Loucy (cell line): ENCODE data around the gene FIS1.

ENCODE experiments used
- H2AFZ ChIP-seq: fragments of 200-600 bp; sonication (generic); 2 replicates; pipeline ENCODE4 v1.6.0; 2016; ENCODE audit warnings: antibody characterized with exemption, mild to moderate bottlenecking, low read length, moderate library complexity
- H3F3A ChIP-seq: fragments of 200-600 bp; 2 replicates; pipeline ENCODE4 v1.6.0; 2016; ENCODE audit warnings: antibody characterized with exemption, low read depth, mild to moderate bottlenecking
- H3K27me3 ChIP-seq: fragments of 200-600 bp; sonication (generic); 2 replicates; pipeline ENCODE4 v1.6.1; 2014; ENCODE audit warnings: low read length, mild to moderate bottlenecking; ENCODE audit not compliant: insufficient read depth, poor library complexity, severe bottlenecking
- H3K36me3 ChIP-seq: fragments of 200-600 bp; sonication (generic); 2 replicates; pipeline ENCODE4 v1.6.1; 2016; ENCODE audit warnings: low read length; ENCODE audit not compliant: insufficient read depth
- H3K4me1 ChIP-seq: fragments of 200-600 bp; sonication (generic); 2 replicates; pipeline ENCODE4 v1.5.1; 2014; ENCODE audit warnings: low read length, mild to moderate bottlenecking; ENCODE audit not compliant: insufficient read depth, poor library complexity, severe bottlenecking
- H3K4me2 ChIP-seq: fragments of 200-600 bp; sonication (generic); 2 replicates; pipeline ENCODE4 v1.6.0; 2014; ENCODE audit warnings: antibody characterized with exemption, low read length, low read depth, mild to moderate bottlenecking; ENCODE audit not compliant: poor library complexity, severe bottlenecking
- H3K4me3 ChIP-seq: fragments of 200-600 bp; sonication (generic); 2 replicates; pipeline ENCODE4 v1.5.1; 2014; ENCODE audit warnings: low read length, mild to moderate bottlenecking, mixed read lengths; ENCODE audit not compliant: poor library complexity, severe bottlenecking
- H3K79me2 ChIP-seq: fragments of 200-600 bp; sonication (generic); 2 replicates; pipeline ENCODE4 v1.6.1; 2014; ENCODE audit warnings: low read length; ENCODE audit not compliant: insufficient read depth
- H3K9ac ChIP-seq: fragments of 200-600 bp; sonication (generic); 2 replicates; pipeline ENCODE4 v1.6.0; 2014; ENCODE audit warnings: mild to moderate bottlenecking, low read depth, low read length, moderate library complexity; ENCODE audit not compliant: poor library complexity, severe bottlenecking
- H3K9me2 ChIP-seq: fragments of 200-600 bp; sonication (generic); replicated peaks from 2 replicates; pipeline ENCODE4 v1.6.1; 2016; ENCODE audit warnings: low read depth, low read length, mixed read lengths
- H3K9me3 ChIP-seq: fragments of 200-600 bp; sonication (generic); 2 replicates; pipeline ENCODE4 v1.6.1; 2014; ENCODE audit warnings: mild to moderate bottlenecking, antibody characterized with exemption, low read length, low read depth; ENCODE audit not compliant: insufficient read depth
- H4K20me1 ChIP-seq: fragments of 200-600 bp; sonication (generic); 2 replicates; pipeline ENCODE4 v1.6.0; 2014; ENCODE audit warnings: antibody characterized with exemption, low read length, mild to moderate bottlenecking; ENCODE audit not compliant: insufficient read depth, poor library complexity, severe bottlenecking
- CTCF ChIP-seq: fragments of 200-600 bp; sonication (generic); conservative IDR thresholded peaks from 2 replicates; pipeline ENCODE4 v1.5.1; 2014; ENCODE audit warnings: mild to moderate bottlenecking, antibody characterized with exemption, low read length
- EZH2phosphoT487 ChIP-seq: fragments of 200-600 bp; IDR thresholded peaks from 2 replicates; pipeline ENCODE4 v1.6.1; 2018; ENCODE audit warnings: antibody characterized with exemption, mild to moderate bottlenecking, moderate library complexity, borderline replicate concordance

Gene FIS1

DNA sequence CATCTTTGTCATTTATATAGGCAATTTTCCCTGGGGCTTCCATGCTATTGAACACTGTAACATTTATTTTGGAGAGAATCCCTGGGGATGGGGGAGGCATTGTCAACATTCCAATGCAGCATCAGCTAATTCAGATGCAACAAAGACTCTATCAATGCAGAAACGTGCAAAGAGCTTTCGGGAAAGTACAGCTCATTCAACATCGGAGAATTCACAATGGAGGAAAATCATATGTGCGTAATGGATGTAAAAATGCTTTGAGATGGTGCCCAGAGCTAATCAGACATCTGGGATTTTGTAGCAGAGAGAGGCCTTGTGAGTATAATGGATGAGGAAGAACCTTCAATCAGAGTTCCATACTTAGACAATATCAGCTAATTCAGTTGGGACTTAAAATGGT lies 28.3 kb upstream of the FIS1 start:
- no peaks in the 10 kb centered on the region for H3K9me3 ChIP-seq

GRCh38 chr7:101271021-101271420 lies 26.1 kb upstream of the FIS1 start:
- Histone ChIP-seq H3K9me3 (no peaks in the 10 kb centered on the region), H3K9ac (no peak overlapping the region), H3K4me3 (no peak overlapping the region), H3K4me2 (no peak overlapping the region), H3K79me2 (no peaks in the 10 kb centered on the region), H3F3A (no peaks in the 10 kb centered on the region), H3K4me1 (no peaks in the 10 kb centered on the region), H4K20me1 (no peaks in the 10 kb centered on the region), H3K9me2 (no peaks in the 10 kb centered on the region), H3K36me3 (no peaks in the 10 kb centered on the region), H2AFZ (no peak overlapping the region), H3K27me3 (no peaks in the 10 kb centered on the region)
- no peak for TF ChIP-seq CTCF

More for the DNA sequence above, 28.3 kb upstream of the FIS1 start:
- H2AFZ ChIP-seq, result no peak overlapping the region
- H3F3A ChIP-seq, result no peaks in the 10 kb centered on the region
- H4K20me1 ChIP-seq, result no peaks in the 10 kb centered on the region
- no peak overlapping the region for H3K4me2 ChIP-seq
- H3K9ac ChIP-seq, result no peak overlapping the region
- no peaks in the 10 kb centered on the region for H3K79me2 ChIP-seq
- no peak overlapping the region for H3K4me3 ChIP-seq
- no peak for TF ChIP-seq CTCF
- no peak for TF ChIP-seq EZH2phosphoT487
- H3K9me2 ChIP-seq, result no peaks in the 10 kb centered on the region
- no peaks in the 10 kb centered on the region for H3K4me1 ChIP-seq
- H3K36me3 ChIP-seq, result no peaks in the 10 kb centered on the region
- no peaks in the 10 kb centered on the region for H3K27me3 ChIP-seq

DNA sequence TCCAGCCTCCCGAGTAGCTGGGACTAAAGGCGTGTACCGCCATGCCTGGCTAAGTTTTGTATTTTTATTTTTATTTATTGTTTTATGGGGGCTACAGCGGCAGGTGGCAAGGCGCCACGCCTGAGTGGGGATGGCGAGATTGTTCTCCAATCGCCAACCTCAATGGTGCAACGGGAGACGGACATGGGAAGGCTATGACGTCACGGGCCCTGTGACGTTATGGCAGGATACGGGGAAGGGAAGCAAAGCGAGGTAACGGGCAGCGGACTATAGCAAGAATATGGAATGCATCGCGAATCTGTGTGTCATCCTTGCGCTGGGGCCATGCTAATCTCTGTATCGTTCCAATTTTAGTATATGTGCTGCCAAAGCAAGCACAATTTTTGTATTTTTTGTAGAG lies 24.8 kb upstream of the FIS1 start:
- Histone ChIP-seq H3F3A (no peaks in the 10 kb centered on the region), H3K9me3 (no peaks in the 10 kb centered on the region), H3K36me3 (no peaks in the 10 kb centered on the region), H3K9me2 (no peaks in the 10 kb centered on the region), H3K4me1 (no peaks in the 10 kb centered on the region), H3K4me3 (no peak overlapping the region), H3K79me2 (no peaks in the 10 kb centered on the region), H2AFZ (no peak overlapping the region), H3K9ac (no peak overlapping the region), H4K20me1 (no peaks in the 10 kb centered on the region), H3K4me2 (no peak overlapping the region), H3K27me3 (no peaks in the 10 kb centered on the region)
- TF ChIP-seq EZH2phosphoT487 (no peak), CTCF (no peak)
